GM19043 (cell line): ENCODE results near the gene TNRC18.

ENCODE experiments used
- ATAC-seq: cut with Tn5 transposase; IDR thresholded peaks from one replicate; pipeline ENCODE4 v1.9.1; 2021; ENCODE audit warnings: low read depth; ENCODE audit not compliant: unreplicated experiment

The TNRC18 gene

DNA sequence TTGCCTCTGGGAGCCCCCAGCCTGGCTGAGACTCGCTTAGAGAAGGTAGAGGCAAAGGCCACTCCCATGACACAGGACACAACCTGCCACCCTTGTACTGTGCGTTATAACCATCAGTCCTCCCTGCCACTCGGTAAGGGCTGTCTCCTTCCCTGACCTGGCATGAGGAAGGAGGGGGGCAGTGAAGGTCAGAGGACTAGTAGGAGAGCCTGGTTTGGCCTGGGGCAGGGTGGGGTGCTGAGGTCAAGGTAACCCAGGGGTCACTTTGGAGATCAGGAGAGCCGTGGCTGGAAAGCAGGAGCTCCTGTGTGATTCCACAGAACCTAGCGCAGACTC lies 6.9 kb upstream of the TNRC18 start:
- no peak for ATAC-seq

DNA sequence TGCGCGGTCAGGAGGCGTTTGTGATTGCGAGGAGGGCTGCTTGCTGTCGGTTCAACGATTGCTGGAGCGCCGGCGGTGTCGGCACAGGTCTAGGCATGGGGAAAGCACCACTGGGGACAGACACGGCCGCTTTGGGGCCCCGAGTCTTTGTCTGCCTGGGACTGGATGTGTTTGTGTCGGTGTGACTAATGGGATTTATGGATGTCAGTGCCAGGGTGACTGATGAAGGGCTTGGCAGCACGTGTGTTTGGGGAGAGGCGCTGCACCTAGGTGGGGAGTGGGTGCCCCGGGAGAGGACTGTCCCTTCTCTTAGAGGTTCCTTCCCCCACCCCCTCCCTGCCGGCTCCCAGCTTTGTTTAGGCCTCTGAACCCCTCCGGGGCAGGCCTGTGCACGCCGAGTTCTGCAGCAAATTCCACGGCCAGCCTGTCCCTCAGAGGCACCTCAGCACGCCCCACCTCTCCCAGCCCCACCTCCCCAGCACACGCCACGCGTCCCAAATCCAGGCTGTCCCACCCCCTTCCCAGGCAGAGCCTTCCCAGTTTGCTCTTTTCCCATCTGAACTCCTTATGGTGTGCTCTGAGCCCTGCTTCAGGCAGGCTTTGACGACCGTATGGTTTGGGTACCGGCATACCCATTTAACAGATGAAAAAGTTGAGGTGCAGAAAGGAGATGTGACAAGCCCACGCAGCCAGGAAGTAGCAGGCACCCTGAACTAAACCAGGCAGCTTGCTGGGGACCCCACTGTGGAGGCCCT lies 6.4 kb upstream of the TNRC18 start:
- no peak for ATAC-seq

DNA sequence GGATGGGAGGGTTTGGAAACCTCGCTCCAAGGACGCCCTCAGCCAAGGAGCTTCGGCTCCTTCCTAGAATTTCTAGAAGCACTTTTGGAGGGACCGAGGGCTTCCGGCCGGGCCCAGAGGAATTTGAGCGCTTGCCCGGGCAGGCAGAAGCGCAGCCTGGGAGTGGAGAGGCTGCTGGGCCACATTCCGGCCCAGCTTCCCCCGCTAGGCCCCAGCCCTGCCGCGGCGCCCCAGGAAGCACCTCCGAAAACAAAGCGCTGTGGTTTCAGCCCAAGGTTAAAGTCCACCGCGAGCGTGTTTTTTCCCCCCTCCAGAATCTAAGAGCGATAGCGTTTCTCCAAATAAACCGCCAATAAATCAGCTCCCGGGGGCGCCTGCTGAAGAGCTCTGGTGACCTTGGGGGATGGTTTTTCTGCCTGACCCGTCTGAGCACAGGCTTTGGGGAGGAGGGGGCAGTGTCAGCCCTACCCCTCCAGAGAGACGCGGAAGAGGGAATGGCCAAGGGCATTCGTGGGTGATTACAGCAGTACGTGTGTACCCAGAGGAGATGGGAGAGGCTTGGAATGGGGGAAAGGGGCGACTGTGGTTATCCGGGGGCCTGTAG lies 5.7 kb upstream of the TNRC18 start:
- ATAC-seq: no peak

DNA sequence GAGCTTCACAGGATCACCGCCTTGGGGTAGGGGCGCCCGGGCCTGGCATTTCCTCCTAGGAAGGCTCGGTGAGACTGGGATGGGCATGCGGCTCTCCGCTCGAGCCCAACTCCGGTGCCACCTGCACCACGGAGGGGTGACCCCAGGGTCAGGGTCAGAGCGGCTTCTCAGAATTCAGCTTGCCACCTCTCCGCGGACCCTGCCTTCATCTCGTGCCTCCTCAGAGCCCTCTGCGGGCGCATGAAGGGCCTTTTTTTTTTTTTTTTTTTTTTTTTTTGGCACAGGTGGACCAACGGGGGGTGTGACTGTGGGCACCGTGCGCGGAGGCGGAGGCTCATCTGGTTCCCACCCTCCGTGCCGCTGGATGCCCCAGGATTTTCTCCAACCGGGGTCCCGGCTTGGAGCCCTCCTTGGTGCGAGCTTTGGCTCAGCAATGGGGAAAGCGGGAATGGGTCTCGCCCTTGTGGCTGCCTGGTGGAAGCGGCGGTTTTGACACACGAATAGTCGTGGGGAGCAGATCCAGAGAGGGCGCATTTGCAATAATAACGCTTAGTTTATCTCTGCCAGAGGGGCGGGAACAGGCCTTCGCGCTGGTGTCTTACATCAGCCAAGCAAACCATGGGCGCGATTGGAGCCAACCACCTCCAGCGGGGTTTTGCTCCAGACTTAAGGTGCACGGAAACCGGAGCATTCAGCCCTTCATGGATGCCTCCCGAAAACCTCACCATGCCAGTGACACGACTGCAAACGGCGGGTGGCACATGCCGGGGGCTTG lies 5.0 kb upstream of the TNRC18 start:
- ATAC-seq: no peak

DNA sequence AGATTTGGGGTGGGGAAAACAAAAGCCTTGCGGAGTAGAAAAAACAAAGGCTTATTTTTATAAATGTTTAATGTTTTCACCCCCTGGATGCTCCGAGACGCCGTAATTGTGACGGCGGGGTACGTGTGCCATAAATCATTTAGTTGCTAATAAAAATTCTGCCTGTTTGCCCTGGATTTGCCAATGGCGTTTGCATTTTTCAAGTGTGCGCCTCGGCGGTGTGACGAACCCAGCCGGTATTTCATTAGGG lies 2.5 kb upstream of the TNRC18 start:
- no peak for ATAC-seq

DNA sequence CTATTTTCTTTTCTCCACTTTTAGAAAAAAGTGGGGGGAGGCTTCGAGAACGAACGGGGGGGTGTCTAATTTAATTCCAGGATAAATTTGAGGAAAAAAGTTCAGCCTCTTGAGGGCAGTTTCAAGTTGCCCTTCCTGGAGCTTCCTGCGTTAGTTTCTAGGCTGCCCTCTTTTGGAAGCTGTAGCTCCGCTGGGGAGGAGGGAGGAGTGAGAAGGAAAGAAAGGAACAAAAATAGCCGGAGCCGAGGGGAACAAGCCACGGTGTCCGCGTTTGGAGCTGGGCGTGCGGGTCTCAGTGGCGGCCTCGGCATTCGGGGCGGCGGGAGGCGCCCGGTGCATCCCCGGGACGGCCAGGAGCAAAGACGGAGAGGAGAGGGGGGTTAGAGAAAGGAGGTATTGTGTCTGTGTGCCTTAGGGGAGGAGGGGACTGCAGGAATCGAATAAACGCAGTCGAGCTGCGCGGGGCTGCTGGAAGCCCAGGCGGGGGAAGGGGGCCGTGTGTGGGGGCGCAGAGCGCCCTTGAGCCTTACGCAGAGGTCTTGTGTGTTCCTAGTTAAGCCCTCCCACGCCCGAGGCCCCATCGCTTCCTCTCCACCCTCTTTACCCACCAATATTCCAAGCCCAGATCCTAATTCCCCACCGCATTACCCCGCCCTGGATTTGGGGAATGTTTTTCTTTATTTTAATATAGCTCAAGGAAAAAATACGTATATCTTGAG lies 2.0 kb upstream of the TNRC18 start:
- ATAC-seq: no peak

DNA sequence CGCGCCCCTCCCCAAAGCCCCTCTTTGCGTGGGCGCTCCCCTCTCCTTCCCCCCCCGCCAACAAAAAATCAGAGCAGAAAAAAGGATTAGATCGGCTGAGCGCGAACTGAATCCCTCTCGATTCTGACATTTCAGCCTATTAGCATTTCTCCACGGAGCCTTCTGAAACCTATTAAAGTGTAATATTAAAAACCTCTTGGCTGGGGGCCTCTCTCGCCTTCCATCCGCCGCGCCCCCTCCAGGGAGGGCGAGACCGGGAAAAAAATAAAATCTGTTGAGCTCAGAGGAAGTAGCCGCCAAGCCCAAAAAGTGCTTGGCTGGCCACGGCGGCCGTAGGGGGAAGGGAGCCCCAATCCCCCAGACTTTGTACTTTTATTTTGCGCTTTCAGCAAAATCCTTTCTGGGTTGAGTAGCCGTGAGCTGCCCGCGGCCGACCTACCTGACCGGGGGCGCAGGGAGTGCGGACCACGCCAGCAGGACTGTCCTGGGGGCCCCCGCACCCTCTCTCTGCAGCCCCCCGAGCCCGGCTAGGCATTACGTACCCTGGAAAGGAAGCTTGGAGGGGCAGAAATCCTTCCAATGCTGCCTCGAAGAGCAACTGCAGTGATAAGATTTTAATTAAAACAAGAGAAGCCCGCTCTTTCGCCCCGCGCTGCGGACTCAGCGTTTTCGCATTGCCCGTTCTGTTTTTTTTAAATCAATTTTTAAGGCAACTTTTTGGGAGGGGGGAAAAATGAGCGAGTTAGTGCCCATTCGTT lies 1.3 kb upstream of the TNRC18 start:
- ATAC-seq: no peak

DNA sequence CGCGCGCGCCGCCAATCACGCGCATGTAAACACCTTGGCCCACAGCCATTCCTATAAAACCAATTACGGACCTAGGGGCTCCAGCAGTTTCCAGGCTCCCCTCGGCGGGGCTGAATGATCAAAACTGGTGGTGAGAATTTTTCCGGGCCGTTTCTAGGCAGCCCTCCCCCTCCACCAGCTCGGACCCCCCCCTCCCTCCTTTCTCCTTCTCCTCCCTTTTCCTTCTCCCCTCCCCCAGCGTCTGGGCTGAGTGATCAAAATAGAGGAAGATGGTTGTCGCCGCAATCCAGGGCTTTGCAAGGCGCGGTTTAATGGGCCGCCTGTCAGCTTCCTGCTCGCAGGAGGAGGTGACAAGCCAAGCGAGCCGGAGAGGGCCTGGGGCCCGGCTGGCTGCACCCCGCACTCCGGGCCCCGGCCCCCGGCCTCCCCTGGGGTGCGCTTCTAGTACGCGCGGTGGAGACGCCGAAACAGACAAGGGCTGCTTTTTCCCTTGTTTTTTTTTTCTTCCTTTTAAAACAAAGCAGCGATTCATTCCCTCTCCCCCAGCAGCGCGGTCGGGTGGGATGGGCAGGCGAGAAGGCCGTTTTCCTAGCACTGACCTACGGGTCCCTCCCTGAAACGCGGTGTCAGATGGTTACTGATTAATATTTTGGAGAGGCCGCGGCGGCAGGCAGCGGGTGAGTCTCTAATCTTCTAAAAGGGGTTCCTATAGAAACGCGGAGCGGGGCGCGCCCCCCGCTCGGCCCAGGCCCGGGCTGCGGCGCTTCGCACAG lies 528 bp upstream of the TNRC18 start:
- no peak for ATAC-seq

DNA sequence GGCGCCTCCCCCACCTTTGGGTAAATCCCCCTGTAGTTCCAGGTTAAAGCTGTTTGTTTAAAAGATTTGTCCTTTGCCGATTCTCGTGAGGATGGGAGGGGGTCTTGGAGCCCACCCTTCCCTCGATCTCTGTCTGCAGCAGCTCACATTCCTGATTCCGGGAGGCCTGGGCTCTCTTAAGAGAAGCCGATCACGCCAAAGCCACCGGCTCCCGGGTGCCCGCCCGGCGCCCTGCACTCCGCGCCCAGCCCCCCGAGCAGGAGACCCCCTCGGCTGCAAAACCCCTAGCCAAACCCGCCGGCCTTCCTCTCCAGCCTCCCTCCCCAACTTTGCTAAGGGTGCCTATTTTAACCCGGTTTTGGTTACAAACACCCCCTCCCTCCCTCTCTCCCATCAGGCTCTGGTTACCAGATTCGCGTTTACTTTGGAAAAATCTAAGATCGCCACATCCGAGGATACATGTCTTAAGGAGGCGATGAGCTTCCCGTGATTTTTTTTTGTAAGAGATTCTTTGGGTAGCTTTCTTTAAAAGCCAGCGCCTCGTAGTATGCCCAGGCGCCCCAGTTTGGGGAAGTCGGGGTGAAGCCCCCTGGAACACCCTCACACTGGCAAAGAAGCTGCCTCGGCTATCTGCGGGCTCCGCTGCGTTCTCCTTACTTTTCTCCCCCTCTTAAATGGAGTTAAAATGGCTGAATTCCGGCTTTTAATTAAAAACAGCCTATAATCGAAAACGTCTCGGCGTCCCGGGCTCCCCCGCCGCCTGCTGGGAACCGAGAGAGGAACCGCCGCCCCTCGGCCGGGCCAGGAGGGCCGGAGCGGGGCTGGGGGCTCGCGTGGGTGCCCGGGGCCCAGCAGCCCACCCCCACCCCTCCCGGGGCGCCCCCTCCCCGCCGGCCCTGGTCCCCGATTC lies 983 bp downstream of the TNRC18 start:
- ATAC-seq: no peak

DNA sequence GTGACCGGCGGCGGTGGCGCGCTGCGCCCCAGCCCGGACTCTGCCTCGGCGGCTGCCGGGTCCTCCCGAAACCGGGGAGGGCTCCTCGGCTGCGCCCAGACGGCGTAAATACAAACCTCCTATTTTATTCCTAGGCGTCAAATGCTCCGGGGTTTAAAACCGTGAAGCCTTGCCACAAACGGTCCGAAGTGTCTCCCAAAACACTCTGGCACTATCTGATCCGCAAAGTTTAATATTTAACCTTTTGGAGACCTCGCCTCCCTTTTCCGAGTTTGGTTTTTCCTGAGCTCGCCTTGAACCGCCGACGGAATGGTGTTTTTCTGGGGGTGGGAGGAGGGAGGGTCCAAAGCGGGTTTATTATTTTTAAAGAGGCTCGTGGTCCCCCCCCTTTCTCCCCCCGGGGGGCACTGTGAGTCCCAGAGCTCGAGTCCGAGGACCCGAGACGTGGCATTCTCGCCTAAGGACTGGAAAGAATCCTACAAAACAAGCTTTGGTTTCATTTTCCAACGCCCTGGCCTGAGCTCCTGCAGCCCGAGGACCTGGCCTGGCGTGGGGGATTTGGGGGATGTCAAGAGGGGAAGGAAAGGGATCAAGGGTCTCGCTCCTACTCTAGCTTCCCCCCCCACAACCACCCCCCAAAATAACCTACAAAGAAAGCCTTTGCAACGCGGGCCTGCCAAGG lies 1.8 kb downstream of the TNRC18 start:
- ATAC-seq: no peak

DNA sequence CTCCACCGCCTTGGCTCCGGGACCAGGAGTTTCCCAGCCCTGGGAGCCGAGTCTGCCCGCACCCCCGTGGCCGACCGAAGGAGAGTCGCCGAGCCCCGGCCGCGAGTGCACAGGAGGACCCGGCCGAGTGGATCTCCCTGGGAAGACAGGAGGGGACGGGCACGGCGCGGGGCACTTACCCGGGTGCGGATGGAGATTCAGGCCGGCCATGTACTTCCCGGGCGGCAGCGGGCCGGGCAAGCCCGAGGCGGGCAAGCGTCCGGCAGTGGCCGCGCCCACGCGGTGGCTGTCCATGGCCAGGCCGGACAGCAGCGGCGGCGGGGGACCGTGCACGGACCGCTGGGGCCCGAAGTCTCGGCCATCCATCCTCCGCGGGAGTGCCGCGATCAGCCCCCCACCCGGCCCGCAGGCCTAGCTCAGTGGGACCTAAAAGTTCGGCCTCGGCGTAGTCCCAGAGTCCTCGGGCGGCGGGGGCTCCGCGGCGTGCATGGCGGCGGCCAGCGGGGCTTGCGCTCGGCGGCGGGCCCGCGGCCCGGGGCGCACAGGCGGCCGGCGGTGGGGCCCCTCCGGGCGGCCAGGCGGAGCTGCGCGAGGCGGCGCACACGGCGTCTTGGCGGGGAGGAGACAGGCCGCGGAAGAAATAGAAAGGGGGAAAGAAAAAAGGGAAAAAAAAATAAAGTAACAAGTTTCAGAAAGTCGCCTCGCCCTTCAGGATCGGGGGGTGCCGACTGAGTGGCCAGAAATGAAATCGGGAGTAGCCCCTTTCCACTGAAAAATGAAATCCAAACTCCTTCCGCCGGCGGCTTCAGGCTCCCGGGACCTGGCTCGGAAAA lies 2.5 kb downstream of the TNRC18 start:
- no peak for ATAC-seq

DNA sequence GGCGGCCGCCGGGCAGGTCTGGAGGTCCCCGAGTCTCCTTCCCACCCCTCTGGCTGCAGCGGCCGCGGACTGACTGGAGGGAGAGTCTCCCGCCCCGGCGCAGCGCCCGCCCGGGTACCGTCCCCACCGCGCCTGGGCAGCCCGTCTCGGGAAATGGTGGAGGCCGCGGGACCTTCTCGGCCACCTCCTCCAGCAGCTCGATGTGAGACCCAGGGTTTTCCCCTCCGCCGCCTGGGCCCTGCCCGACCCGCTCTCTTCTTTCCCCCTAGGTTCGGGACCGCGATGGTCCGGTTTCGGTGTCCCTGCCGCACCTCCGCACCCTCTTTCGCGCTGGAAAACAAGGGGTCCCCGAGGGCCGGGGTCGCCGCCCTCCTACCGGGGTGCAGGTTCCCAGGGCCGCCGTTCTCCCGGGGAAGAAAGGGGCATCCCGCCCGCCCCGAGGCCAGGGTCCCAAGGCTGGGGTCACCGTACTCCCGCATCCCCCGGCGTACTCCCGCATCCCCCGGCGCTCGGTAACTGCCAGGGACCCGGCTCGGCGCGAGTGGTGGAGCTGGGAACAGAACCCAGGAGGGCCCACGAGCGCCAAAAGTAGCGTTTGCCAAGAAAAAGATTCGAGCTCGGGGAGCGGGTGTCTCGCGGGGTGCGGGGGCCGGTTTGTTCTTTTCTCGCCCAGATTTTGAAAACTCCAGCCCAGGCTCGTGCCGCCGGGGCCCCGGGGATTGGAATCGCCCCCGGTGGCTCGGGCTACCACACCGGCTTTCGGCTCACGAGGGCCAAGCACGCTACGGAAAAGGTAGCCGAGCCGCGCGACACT lies 3.4 kb downstream of the TNRC18 start:
- ATAC-seq: no peak

DNA sequence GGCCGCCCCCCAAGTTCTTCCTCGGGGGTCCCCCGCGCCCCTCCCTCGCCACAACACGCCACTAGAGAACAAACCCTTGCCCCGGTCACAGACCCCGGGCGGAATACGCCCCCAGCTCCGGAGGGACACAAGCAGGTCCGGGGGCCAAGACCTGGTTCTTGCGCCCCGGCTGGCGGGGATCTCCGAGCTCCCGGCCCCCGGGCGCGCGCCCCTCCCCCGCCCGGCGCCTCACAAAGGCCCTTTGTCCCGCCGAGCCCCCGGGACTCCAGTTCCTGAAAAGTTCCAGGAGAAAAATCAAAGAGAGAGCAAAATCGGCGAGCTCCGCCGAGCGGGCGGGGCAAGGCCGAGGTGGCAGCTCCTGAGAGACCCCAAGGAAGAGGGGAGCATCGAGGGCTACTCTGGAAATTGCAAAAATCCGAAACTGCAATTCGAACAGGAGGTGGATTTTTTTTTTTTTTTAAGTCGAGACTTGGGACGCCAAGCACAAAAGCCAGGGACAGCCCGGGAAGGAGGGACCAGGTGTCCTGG lies 4.0 kb downstream of the TNRC18 start:
- ATAC-seq: no peak

DNA sequence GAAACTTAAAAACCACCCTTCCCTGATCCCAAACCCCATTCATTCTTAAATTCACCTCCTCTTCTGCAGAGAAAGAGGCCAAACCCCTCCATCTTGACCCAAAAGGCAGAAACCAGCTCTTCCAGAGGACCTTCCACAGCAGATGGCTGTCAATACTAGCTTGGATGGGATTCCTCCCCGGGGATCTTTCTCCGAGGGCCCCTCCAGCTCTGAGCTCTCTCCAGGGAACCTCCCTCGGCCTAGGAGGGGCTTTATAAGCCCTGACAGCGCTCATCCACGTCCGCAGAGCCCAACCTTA lies 5.4 kb downstream of the TNRC18 start:
- no peak for ATAC-seq

DNA sequence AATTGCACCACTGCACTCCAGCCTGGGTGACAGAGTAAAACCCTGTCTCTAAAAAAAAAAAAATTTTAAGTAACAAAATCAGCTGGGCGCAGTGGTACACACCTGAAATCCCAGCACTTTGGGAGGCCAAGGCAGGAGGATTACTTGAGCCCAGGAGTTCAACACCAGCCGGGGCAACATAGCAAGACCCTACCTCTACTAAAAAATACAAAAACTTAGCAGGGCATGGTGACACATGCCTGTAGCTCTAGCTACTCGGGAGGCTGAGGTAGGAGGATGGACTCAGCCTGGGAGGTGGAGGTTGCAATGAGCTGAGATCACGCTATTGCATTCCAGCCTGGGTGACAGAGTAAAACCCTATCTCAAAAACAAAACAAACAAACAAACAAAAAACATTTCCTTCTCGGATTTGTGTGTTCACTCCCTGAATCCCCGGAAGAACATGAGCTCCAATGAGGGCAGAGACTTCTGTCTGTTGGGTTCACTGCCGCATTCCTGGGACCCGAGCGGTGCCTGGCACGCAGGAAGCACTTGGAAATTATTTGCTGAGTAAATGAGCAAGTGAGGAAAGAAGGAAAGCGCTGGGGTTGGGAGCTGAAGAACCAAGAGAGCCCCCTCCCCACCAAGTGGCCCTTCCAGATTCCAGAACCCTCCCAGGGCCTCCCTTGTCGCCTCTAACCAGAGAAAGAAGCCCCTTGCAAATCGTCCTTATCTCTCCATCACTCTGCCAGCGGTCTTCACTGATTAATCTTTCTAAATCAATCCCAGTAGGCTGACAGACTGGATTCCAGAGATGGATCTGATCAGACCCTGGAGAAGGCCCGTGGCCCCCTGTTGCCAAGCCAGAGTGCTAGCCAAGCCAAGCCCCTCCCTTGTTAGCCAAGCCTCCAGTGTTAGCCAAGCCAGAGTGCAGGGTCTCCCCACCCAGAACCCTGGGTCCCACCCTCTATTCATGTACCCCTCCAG lies 6.2 kb downstream of the TNRC18 start:
- ATAC-seq: no peak

DNA sequence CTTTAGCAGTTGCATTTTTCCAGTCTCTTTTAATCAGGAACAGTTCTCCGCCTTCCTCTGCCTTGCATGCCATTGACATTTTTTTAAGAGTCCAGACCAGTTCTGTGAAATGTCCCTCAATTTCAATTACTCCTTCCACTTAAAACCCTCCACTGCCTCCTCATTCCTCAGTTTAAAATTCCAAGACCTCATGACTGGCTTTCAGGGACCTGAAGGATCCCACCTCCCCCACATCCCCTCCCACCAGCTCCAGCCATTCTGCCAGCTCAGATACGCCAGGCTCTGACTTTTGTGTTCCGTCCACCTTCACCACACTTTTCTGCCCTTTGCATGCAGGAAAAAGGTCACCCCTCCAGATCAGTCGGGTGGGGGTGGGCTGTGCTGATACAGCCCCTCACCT lies 8.7 kb downstream of the TNRC18 start:
- no peak for ATAC-seq
